Retina (tissue), 1 donor: ENCODE results near the gene PTPRK.
"Not testable (repeated sequence)": the region's sequence is repeated elsewhere in the genome, so short reads cannot be mapped to it uniquely, and the experiment has no call there.

Experiments
- DNase-seq: peaks from one replicate; pipeline ENCODE4 v3.0.0-alpha.2; 2016

Gene PTPRK

GRCh38 chr6:128487746-128488145, 32.7 kb downstream of the PTPRK start:
- no peak for DNase-seq

GRCh38 chr6:128487055-128487454, 33.3 kb downstream of the PTPRK start:
- DNase-seq = no peak

GRCh38 chr6:128486580-128486979, 33.8 kb downstream of the PTPRK start:
- DNase-seq = not testable (repeated sequence)

- DNase-seq = no peak
Observed at GRCh38 chr6:128483472-128484135, 36.8 kb downstream of the PTPRK start.

- DNase-seq = no peak
Observed at GRCh38 chr6:128482642-128483041, 37.8 kb downstream of the PTPRK start.

- no peak for DNase-seq
Observed at GRCh38 chr6:128479991-128480390, 40.4 kb downstream of the PTPRK start.

- DNase-seq = no peak
Observed at GRCh38 chr6:128479048-128479666, 41.2 kb downstream of the PTPRK start.

GRCh38 chr6:128478230-128479047, 42.0 kb downstream of the PTPRK start:
- no peak for DNase-seq

GRCh38 chr6:128474933-128475332, 45.5 kb downstream of the PTPRK start:
- no peak for DNase-seq

- no peak for DNase-seq
Observed at GRCh38 chr6:128474481-128474880, 45.9 kb downstream of the PTPRK start.

- no peak for DNase-seq
Observed at GRCh38 chr6:128471907-128472306, 48.5 kb downstream of the PTPRK start.

GRCh38 chr6:128465368-128466343, 54.7 kb downstream of the PTPRK start:
- DNase-seq = no peak

GRCh38 chr6:128464790-128465189, 55.6 kb downstream of the PTPRK start:
- DNase-seq = no peak

GRCh38 chr6:128463942-128464341, 56.5 kb downstream of the PTPRK start:
- no peak for DNase-seq

- DNase-seq = no peak
Observed at GRCh38 chr6:128461501-128461900, 58.9 kb downstream of the PTPRK start.

GRCh38 chr6:128456510-128457230, 63.7 kb downstream of the PTPRK start:
- no peak for DNase-seq

GRCh38 chr6:128455959-128456358, 64.4 kb downstream of the PTPRK start:
- DNase-seq = no peak

- DNase-seq = no peak
Observed at GRCh38 chr6:128452713-128453112, 67.7 kb downstream of the PTPRK start.

- DNase-seq = no peak
Observed at GRCh38 chr6:128446497-128446896, 73.9 kb downstream of the PTPRK start.

GRCh38 chr6:128443553-128443952, 76.8 kb downstream of the PTPRK start:
- DNase-seq = no peak

- no peak for DNase-seq
Observed at GRCh38 chr6:128439627-128440026, 80.8 kb downstream of the PTPRK start.

GRCh38 chr6:128438393-128438792, 82.0 kb downstream of the PTPRK start:
- no peak for DNase-seq
